GM12873 (cell line): Measurements from ENCODE around the gene LOXHD1.

Experiments
- CTCF ChIP-seq: IDR thresholded peaks from 2 replicates; pipeline ENCODE4 v1.5.1; 2012; ENCODE audit warnings: low read depth, mild to moderate bottlenecking, moderate library complexity, low read length, control low read depth; ENCODE audit not compliant: insufficient read depth; ENCODE audit errors: missing control alignments

The LOXHD1 gene, protein sequence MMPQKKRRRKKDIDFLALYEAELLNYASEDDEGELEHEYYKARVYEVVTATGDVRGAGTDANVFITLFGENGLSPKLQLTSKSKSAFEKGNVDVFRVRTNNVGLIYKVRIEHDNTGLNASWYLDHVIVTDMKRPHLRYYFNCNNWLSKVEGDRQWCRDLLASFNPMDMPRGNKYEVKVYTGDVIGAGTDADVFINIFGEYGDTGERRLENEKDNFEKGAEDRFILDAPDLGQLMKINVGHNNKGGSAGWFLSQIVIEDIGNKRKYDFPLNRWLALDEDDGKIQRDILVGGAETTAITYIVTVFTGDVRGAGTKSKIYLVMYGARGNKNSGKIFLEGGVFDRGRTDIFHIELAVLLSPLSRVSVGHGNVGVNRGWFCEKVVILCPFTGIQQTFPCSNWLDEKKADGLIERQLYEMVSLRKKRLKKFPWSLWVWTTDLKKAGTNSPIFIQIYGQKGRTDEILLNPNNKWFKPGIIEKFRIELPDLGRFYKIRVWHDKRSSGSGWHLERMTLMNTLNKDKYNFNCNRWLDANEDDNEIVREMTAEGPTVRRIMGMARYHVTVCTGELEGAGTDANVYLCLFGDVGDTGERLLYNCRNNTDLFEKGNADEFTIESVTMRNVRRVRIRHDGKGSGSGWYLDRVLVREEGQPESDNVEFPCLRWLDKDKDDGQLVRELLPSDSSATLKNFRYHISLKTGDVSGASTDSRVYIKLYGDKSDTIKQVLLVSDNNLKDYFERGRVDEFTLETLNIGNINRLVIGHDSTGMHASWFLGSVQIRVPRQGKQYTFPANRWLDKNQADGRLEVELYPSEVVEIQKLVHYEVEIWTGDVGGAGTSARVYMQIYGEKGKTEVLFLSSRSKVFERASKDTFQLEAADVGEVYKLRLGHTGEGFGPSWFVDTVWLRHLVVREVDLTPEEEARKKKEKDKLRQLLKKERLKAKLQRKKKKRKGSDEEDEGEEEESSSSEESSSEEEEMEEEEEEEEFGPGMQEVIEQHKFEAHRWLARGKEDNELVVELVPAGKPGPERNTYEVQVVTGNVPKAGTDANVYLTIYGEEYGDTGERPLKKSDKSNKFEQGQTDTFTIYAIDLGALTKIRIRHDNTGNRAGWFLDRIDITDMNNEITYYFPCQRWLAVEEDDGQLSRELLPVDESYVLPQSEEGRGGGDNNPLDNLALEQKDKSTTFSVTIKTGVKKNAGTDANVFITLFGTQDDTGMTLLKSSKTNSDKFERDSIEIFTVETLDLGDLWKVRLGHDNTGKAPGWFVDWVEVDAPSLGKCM (N-terminal part only)

DNA sequence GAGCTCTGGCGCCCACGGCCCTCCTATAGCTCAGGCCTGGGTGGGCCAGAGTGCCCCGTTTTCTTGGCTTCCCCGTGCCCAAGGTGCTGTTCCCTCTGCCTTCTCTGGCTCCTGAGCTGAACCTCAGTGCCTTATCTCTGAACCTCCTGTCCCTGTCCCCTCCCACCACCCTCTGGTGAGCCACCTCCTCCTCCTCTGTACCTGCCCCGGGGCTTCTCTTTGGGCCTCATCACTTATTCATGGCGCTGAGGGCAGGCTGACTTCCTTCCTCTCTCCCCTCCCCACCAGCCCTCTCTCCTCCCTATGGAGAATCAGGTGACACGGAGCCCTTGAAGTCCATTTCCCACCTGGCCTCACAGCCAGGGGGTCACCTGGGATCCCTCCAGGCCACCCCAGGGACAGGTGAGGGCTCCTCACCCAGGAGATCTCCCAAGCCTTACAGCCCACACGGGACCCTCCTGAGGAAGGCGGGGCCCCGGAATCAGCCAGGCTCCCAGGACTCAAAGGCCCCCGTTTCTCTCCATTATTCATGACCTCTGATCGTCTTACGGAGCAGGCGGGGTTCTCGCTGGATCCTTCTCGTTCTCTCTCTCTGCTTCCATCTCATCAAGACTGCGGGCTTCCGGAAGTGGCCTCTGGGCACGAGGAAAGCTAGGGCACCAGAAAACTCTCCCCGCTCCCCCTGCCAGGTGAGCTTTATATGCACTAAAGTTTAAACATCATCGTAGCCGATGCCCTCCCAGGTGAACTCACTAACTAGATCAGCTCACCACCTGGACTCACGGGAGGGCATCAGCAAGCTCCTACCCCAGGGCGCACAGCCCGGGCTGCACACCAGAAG is at the start of gene LOXHD1:
Gene LOXHD1, minus strand, starts transcription at position 106 of the 841 bp plus-strand sequence. CDS start 187 bp downstream, outside the sequence.
- no peak for TF ChIP-seq CTCF

- no peak for TF ChIP-seq CTCF
These were observed 48.5 kb upstream of the LOXHD1 start for GRCh38 chr18:46705521-46705920.

DNA sequence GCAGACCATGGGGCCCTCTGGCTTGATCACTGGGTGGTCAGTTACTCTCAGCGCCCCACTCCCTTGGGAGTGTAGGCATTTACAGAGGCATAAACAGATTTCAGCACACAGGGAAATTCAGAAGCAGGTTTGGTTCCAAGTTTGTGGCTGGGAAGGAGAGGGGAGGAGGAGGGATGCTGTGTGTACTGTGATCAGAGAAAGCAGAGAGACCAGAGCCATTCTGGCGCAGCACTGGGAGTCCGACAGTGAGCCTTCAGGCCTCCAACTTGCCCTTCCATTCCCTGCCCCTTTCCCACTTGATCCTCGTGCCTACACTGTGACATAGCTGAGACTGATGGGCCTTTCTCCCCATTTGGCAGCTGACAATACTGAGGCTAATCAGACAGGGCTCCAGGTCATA is 47.8 kb upstream of the LOXHD1 start:
- TF ChIP-seq CTCF, result no peak

DNA sequence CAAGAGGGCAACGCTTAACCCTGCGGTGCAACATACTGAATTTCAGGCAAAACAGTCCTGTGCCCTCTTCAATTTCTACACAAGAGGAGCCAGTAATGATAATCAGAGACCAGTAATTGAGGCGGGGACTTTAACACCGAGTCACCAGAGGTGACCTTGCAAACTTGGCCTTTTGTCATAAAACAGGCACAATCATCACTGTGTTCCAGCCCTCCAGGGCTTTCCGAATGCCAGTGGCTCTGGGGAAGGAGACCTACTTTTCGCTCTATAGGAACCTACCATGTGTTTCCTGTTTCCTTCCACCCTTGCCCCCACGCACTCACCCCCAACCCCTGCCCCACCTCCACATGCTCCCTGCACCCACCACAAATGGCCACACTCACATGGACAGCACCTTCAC is 47.2 kb upstream of the LOXHD1 start:
- TF ChIP-seq CTCF, result no peak

GRCh38 chr18:46702471-46702870 is 45.5 kb upstream of the LOXHD1 start:
- TF ChIP-seq CTCF, result no peak

DNA sequence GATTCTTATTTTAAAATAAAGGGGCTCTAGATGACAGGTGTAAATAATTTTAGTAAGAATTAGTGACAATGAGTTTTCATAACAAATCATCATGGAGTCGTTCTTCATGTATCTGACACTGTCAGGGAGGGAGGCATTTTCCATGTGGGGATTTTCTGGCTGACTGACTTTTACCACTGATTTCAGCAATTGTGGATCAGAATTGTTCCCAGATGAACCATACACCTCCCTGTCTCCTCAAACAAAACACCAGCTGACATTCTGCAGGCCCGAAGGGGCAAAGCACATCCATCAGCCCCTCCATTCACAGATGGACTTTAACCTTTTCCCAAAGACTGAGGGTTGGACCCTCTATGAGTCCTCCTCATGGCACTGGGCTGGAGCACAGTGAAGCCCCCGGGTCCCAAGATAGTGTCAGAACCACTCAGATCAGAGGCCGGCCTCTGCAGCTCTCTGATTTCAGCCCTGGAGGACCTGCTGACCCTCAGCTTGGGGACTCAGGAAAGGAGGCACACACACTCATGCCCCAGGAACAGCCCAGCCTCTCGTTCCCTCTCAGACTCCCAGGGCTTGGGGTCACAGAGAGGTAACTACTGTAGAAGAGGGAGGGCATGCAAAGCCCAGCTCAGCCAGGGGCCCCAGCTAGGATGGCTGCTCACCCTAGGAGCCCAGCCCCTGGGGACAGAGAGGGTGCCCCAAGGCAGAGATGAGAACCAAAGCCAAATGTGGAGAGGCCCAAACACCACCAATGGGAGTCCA is 43.2 kb upstream of the LOXHD1 start:
- TF ChIP-seq CTCF, result no peak
